ENCODE measurements around the gene RABGAP1. TPM values are rescaled to one million over a fixed set of nuclear protein-coding genes. Genes with fewer than 3 reads are reported as not detected.
A peak's percentile ranks its signal among the peaks of the same experiment; 100 is the strongest.

RABGAP1 gene
- total RNA-seq, 2 donors from 2014 or later = 26.3 to 30.8 TPM

DNA sequence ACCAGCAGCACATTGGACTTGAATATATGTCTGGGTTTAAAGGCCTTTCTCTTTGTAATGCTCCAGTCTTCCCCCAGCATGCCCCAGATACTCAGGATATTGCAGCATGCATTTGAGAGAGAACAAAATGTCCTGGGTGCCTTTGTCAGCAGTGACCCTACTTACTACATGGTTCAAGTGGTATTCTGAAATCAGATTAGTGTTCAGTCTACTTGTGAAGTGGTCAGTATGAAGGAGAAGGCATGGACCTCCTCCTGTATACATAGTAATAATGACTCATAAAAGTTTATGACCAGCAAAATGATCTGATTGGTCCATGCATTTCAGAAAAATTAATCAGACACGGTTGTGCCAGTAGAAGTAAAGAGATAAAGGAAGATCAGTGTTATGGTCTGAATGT, 118.0 kb downstream of the RABGAP1 start:
- H3K36me3 ChIP-seq = no peaks in the 10 kb centered on the region
- H3K9me3 ChIP-seq = no peaks in the 10 kb centered on the region
- peak overlapping the region in 1 of 2 donors; percentile 33 for H3K27ac ChIP-seq
- no peak for TF ChIP-seq CTCF (IDR thresholded peaks at IDR 0.05)
- H3K27me3 ChIP-seq = no peaks in the 10 kb centered on the region
- peaks cover 0 to 4% of the 10 kb centered on the region in 2 donors for H3K4me1 ChIP-seq
- no peak overlapping the region for H3K4me3 ChIP-seq
- no peak for DNase-seq (ENCODE audit: low spot score)

GRCh38 chr9:123059472-123060220, 118.8 kb downstream of the RABGAP1 start:
- H3K27me3 ChIP-seq = no peaks in the 10 kb centered on the region
- no peaks in the 10 kb centered on the region for H3K9me3 ChIP-seq
- no peak for TF ChIP-seq CTCF (IDR thresholded peaks at IDR 0.05)
- H3K27ac ChIP-seq = peak overlapping the region in 1 of 2 donors; percentile 1
- no peak overlapping the region for H3K4me3 ChIP-seq
- DNase-seq (ENCODE audit: low spot score) = no peak
- H3K4me1 ChIP-seq = no peaks in the 10 kb centered on the region
- H3K36me3 ChIP-seq = no peaks in the 10 kb centered on the region

DNA sequence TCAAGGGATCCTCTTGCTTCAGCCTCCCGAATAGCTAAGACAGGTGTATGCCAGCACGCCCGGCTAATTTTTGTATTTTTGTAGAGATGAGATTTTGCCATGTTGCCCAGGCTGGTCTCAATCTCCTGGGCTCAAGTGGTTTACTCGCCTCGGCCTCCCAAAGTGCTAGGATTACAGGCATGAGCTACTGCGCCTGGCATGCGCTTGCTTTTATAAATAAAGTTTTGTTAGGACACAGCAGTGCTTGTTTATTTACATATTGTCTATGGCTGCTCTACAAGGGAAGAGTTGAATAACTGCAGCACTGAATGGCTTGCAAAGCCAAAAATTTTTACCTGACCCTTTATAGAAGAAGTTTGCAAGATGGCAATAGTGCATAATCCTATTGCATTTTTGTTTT, 120.4 kb downstream of the RABGAP1 start:
- Histone ChIP-seq H3K4me1 (no peaks in the 10 kb centered on the region), H3K36me3 (peaks cover 13% of the 10 kb centered on the region), H3K27ac (no peak overlapping the region), H3K9me3 (no peaks in the 10 kb centered on the region), H3K4me3 (no peak overlapping the region), H3K27me3 (no peaks in the 10 kb centered on the region)
- no peak for DNase-seq (ENCODE audit: low spot score)
- no peak for TF ChIP-seq CTCF (IDR thresholded peaks at IDR 0.05)

DNA sequence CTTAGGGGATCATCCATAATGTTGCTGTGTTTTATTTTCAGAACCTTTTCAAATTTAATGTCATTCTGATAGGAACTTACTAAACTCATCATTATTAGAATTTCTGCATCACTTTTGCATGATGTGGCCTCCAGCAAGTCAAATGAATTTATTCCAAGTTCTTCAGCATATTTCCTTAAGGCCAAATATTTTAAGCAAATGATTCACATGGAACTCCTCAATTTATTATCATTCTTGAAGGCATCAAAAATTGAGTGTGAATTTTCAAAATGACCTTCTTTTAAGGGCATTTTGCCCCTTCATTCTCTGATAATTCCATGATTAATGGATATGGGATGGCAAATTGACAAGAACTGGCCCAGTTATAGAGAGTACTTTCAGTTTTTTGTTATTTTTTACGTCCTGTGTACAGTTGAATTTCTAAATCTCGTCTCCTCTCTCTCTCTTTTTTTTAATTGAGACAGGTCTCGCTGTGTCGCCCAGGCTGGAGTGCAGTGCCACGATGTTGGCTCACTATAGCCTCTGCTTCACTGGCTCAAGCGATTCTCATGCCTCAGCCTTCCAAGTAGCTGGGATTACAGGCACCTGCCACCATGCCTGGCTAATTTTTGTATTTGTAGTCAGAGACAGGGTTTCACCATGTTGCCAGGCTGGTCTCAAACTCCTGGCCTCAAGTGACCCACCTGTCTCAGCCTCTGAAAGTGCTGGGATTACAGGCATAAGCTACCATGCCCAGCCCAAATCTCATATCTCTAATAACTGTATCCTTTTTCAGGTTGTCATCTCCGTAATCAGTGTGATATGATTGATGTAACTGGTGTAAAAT, 121.7 kb downstream of the RABGAP1 start:
- peak overlapping the region in 1 of 2 donors; percentile 24 for H3K27ac ChIP-seq
- TF ChIP-seq CTCF (IDR thresholded peaks at IDR 0.05) = no peak

GRCh38 chr9:123063177-123063598, 122.4 kb downstream of the RABGAP1 start:
- TF ChIP-seq CTCF (IDR thresholded peaks at IDR 0.05) = no peak
- no peaks in the 10 kb centered on the region for H3K27me3 ChIP-seq
- H3K4me3 ChIP-seq = no peak overlapping the region
- H3K4me1 ChIP-seq = no peaks in the 10 kb centered on the region
- no peak for DNase-seq (ENCODE audit: low spot score)
- peaks cover 28% of the 10 kb centered on the region for H3K36me3 ChIP-seq
- no peak overlapping the region for H3K27ac ChIP-seq
- H3K9me3 ChIP-seq = no peaks in the 10 kb centered on the region

More for the DNA sequence above, 121.7 kb downstream of the RABGAP1 start:
- DNase-seq (ENCODE audit: low spot score) = no peak
- peaks cover 27% of the 10 kb centered on the region for H3K36me3 ChIP-seq
- no peaks in the 10 kb centered on the region for H3K4me1 ChIP-seq
- no peak overlapping the region for H3K4me3 ChIP-seq
- no peaks in the 10 kb centered on the region for H3K9me3 ChIP-seq
- H3K27me3 ChIP-seq = no peaks in the 10 kb centered on the region

All from right atrium auricular region (tissue), 2 donors.